WTC11 (cell line): ENCODE measurements around the gene CCL26. TPM values are rescaled to one million over a fixed set of nuclear protein-coding genes. Genes with fewer than 3 reads are reported as not detected.
"Not testable (repeated sequence)": the region's sequence is repeated elsewhere in the genome, so short reads cannot be mapped to it uniquely, and the experiment has no call there.

Experiments
- ATAC-seq: fragments of 200-7000 bp; cut with Tn5 transposase; 2 replicates; pipeline ENCODE4 v1.10.0; 2021; ENCODE audit warnings: mild to moderate bottlenecking, moderate library complexity
- CTCF ChIA-PET: fragments of 300-600 bp; sonication (Branson Sonifier 250); formaldehyde crosslinking; loops from one replicate; lab custom pipeline; 2021; ENCODE audit warnings: antibody characterized with exemption; lab: Charles Lee
- POLR2A ChIA-PET: fragments of 350-600 bp; sonication (Branson Sonifier 250); formaldehyde crosslinking; loops from one replicate; lab custom pipeline; 2021; ENCODE audit warnings: antibody characterized with exemption; lab: Charles Lee
- DNase-seq: peaks from one replicate; pipeline ENCODE4 v3.0.0; 2021; ENCODE audit warnings: low spot score
- H3K27ac Mint-ChIP-seq: 2 replicates; pipeline ENCODE4 v1.8.0; 2021; ENCODE audit warnings: mixed read lengths
- H3K27me3 Mint-ChIP-seq: 2 replicates; pipeline ENCODE4 v1.8.0; 2021; ENCODE audit warnings: low read depth, mild to moderate bottlenecking, moderate library complexity, mixed read lengths
- H3K36me3 Mint-ChIP-seq: 2 replicates; pipeline ENCODE4 v1.8.0; 2021; ENCODE audit warnings: mixed read lengths
- H3K4me1 Mint-ChIP-seq: 2 replicates; pipeline ENCODE4 v1.8.0; 2022; ENCODE audit warnings: mixed read lengths
- H3K4me3 Mint-ChIP-seq: 2 replicates; pipeline ENCODE4 v1.8.0; 2021; ENCODE audit warnings: mild to moderate bottlenecking, moderate library complexity, mixed read lengths
- H3K9me3 Mint-ChIP-seq: 2 replicates; pipeline ENCODE4 v1.8.0; 2021; ENCODE audit warnings: mixed read lengths
- ATF6 ChIP-seq: sonication (generic); formaldehyde crosslinking; IDR thresholded peaks from 2 replicates; pipeline ENCODE4 v1.8.1; 2023; ENCODE audit warnings: mild to moderate bottlenecking, missing genetic modification reagents
- CREB1 ChIP-seq: sonication (generic); formaldehyde crosslinking; IDR thresholded peaks from 2 replicates; pipeline ENCODE4 v1.8.0; 2023; ENCODE audit warnings: mild to moderate bottlenecking, missing genetic modification reagents
- CREM ChIP-seq: sonication (generic); formaldehyde crosslinking; IDR thresholded peaks from 2 replicates; pipeline ENCODE4 v1.8.1; 2022; ENCODE audit warnings: mild to moderate bottlenecking, missing genetic modification reagents, moderate library complexity
- ELF4 ChIP-seq: sonication (generic); formaldehyde crosslinking; IDR thresholded peaks from 2 replicates; pipeline ENCODE4 v1.8.1; 2022; ENCODE audit warnings: low read depth, mild to moderate bottlenecking, moderate library complexity, missing genetic modification reagents
- FOXK1 ChIP-seq: sonication (generic); formaldehyde crosslinking; IDR thresholded peaks from 2 replicates; pipeline ENCODE4 v1.8.0; 2022; ENCODE audit warnings: mild to moderate bottlenecking, moderate library complexity, missing genetic modification reagents
- FOXP1 ChIP-seq: sonication (generic); formaldehyde crosslinking; IDR thresholded peaks from 2 replicates; pipeline ENCODE4 v1.8.0; 2022; ENCODE audit warnings: missing genetic modification reagents, mild to moderate bottlenecking, moderate library complexity, borderline replicate concordance
- GTF2I ChIP-seq: fragments of 250-450 bp; sonication (Bioruptor Pico); conservative IDR thresholded peaks from 2 replicates; pipeline ENCODE4 v1.4.0; 2021; ENCODE audit warnings: mild to moderate bottlenecking
- HMGA2 ChIP-seq: fragments of 250-450 bp; sonication (Bioruptor Pico); IDR thresholded peaks from 2 replicates; pipeline ENCODE4 v1.4.0; 2021; ENCODE audit warnings: mild to moderate bottlenecking, moderate library complexity
- JAZF1 ChIP-seq: fragments of 250-450 bp; sonication (Bioruptor Pico); IDR thresholded peaks from 2 replicates; pipeline ENCODE4 v1.9.0; 2021; ENCODE audit warnings: moderate library complexity, mild to moderate bottlenecking, inconsistent platforms
- JUN ChIP-seq: sonication (generic); formaldehyde crosslinking; IDR thresholded peaks from 2 replicates; pipeline ENCODE4 v1.8.0; 2023; ENCODE audit warnings: mild to moderate bottlenecking, missing genetic modification reagents
- NFE2L1 ChIP-seq: sonication (generic); formaldehyde crosslinking; IDR thresholded peaks from 2 replicates; pipeline ENCODE4 v1.8.1; 2023; ENCODE audit warnings: missing genetic modification reagents
- OVOL2 ChIP-seq: fragments of 250-450 bp; sonication (Bioruptor Pico); IDR thresholded peaks from 2 replicates; pipeline ENCODE4 v1.9.0; 2021; ENCODE audit warnings: mild to moderate bottlenecking, borderline replicate concordance
- RELA ChIP-seq: sonication (generic); formaldehyde crosslinking; IDR thresholded peaks from 2 replicates; pipeline ENCODE4 v1.8.1; 2022; ENCODE audit warnings: missing genetic modification reagents, mild to moderate bottlenecking, borderline replicate concordance
- SMAD4 ChIP-seq: sonication (generic); formaldehyde crosslinking; IDR thresholded peaks from 2 replicates; pipeline ENCODE4 v1.8.0; 2022; ENCODE audit warnings: mild to moderate bottlenecking, missing genetic modification reagents
- SOX15 ChIP-seq: fragments of 250-450 bp; sonication (Bioruptor Pico); IDR thresholded peaks from 2 replicates; pipeline ENCODE4 v1.9.0; 2021; ENCODE audit warnings: mild to moderate bottlenecking
- TP53 ChIP-seq: sonication (generic); formaldehyde crosslinking; IDR thresholded peaks from 2 replicates; pipeline ENCODE4 v1.8.1; 2023; ENCODE audit warnings: mild to moderate bottlenecking, missing genetic modification reagents
- USF2 ChIP-seq: sonication (generic); formaldehyde crosslinking; IDR thresholded peaks from 2 replicates; pipeline ENCODE4 v1.8.1; 2023; ENCODE audit warnings: mild to moderate bottlenecking, missing genetic modification reagents, moderate library complexity
- ZBTB21 ChIP-seq: sonication (generic); formaldehyde crosslinking; IDR thresholded peaks from 2 replicates; pipeline ENCODE4 v1.8.1; 2023; ENCODE audit warnings: mild to moderate bottlenecking, missing genetic modification reagents, borderline replicate concordance
- ZNF121 ChIP-seq: sonication (generic); formaldehyde crosslinking; IDR thresholded peaks from 2 replicates; pipeline ENCODE4 v1.8.0; 2023; ENCODE audit warnings: missing genetic modification reagents
- ZNF263 ChIP-seq: sonication (generic); formaldehyde crosslinking; IDR thresholded peaks from 2 replicates; pipeline ENCODE4 v1.8.1; 2022; ENCODE audit warnings: low read depth, mild to moderate bottlenecking, moderate library complexity, missing genetic modification reagents
- ZNF396 ChIP-seq: fragments of 250-450 bp; sonication (Bioruptor Pico); IDR thresholded peaks from 2 replicates; pipeline ENCODE4 v1.8.0; 2021; ENCODE audit warnings: mild to moderate bottlenecking, moderate library complexity, borderline replicate concordance
- ZNF423 ChIP-seq: fragments of 250-450 bp; sonication (Bioruptor Pico); IDR thresholded peaks from 2 replicates; pipeline ENCODE4 v2.1.2; 2022; ENCODE audit warnings: mild to moderate bottlenecking, moderate library complexity
- total RNA-seq: library from RNA; stranded (reverse); gene quantifications from 3 replicates; pipeline ENCODE4 v1.2.3, GENCODE V29; 2021
- TF ChIP-seq, protein P1 (sequence below): fragments of 250-450 bp; sonication (Bioruptor Pico); IDR thresholded peaks from 2 replicates; pipeline ENCODE4 v1.9.0; 2021; ENCODE audit warnings: mild to moderate bottlenecking

Gene CCL26
- total RNA-seq, 1 experiment from 2014 or later: 9.8 TPM

- TF ChIP-seq CREB1 (no peak), OVOL2 (CRISPR knock-in tag) (no peak), GTF2I (CRISPR knock-in tag) (no peak), ZNF396 (CRISPR knock-in tag) (no peak), TP53 (CRISPR knock-in tag) (no peak), USF2 (CRISPR knock-in tag) (no peak), ZNF263 (CRISPR knock-in tag) (no peak)
- TF ChIP-seq, protein P1, sequence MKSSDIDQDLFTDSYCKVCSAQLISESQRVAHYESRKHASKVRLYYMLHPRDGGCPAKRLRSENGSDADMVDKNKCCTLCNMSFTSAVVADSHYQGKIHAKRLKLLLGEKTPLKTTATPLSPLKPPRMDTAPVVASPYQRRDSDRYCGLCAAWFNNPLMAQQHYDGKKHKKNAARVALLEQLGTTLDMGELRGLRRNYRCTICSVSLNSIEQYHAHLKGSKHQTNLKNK (CRISPR knock-in tag): no peak
Measured at GRCh38 chr7:75722373-75722772, 49.6 kb downstream of the CCL26 start (continued).

- DNase-seq, POLR2A ChIA-PET, H3K27ac Mint-ChIP-seq, H3K9me3 Mint-ChIP-seq, H3K4me1 Mint-ChIP-seq, H3K27me3 Mint-ChIP-seq, H3K4me3 Mint-ChIP-seq, ATAC-seq, H3K36me3 Mint-ChIP-seq: not testable (repeated sequence)
- CTCF ChIA-PET: interaction anchor here (0.6 to 1.2 kb wide), 2 partner anchors 9 to 41 kb away, joined by 3 to 5 read pairs; no protein-coding TSS in a partner anchor
- peak; percentile 92 for TF ChIP-seq ZNF121 (CRISPR knock-in tag)
Measured at GRCh38 chr7:75721922-75722321, 50.1 kb downstream of the CCL26 start.

DNA sequence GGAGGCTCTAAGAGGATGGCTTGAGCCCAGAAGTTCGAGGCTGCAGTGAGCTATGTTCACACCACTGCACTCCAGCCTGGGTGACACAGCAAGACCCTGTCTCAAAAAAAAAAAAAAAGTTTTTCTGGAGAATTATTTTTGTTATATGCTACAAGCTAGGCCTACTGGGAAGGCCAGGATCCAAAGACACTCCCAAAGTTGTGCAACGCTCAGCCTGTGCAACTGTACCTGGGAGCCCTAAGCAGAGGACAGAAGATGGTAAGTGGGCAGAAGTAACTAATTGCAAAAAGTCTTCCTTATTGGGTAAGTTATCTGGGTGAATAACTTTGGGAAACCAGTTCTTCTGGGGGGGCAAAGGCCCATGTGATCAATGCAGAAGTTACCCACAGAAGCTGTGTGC is 50.6 kb downstream of the CCL26 start:
- no peak overlapping the region for H3K4me3 Mint-ChIP-seq
- H3K9me3 Mint-ChIP-seq: 0 out of 2 replicates have a peak, but pooled peaks cover 3% of the 10 kb centered on the region
- DNase-seq: no peak
- H3K4me1 Mint-ChIP-seq: no peaks in the 10 kb centered on the region
- no peak overlapping the region for H3K27ac Mint-ChIP-seq
- no peaks in the 10 kb centered on the region for H3K36me3 Mint-ChIP-seq
- POLR2A ChIA-PET: interaction anchor here (0.6 kb wide), 1 partner anchor 18 kb away, joined by 8 read pairs; no protein-coding TSS in a partner anchor
- no peak for ATAC-seq
- no peaks in the 10 kb centered on the region for H3K27me3 Mint-ChIP-seq
- CTCF ChIA-PET: interaction anchor here (1.2 kb wide), 1 partner anchor 41 kb away, joined by 5 read pairs; no protein-coding TSS in a partner anchor
- TF ChIP-seq RELA (no peak), ATF6 (CRISPR knock-in tag) (no peak), SMAD4 (CRISPR knock-in tag) (no peak), ZNF121 (CRISPR knock-in tag) (no peak), FOXP1 (CRISPR knock-in tag) (no peak), NFE2L1 (CRISPR knock-in tag) (no peak), USF2 (CRISPR knock-in tag) (no peak), SOX15 (CRISPR knock-in tag) (no peak), CREM (CRISPR knock-in tag) (no peak), HMGA2 (CRISPR knock-in tag) (no peak), FOXK1 (CRISPR knock-in tag) (no peak), OVOL2 (CRISPR knock-in tag) (no peak), JUN (CRISPR knock-in tag) (no peak), ELF4 (CRISPR knock-in tag) (no peak), JAZF1 (CRISPR knock-in tag) (no peak), ZBTB21 (CRISPR knock-in tag) (no peak), ZNF423 (CRISPR knock-in tag) (no peak)
